Muscle layer of duodenum (tissue), 2 donors: ENCODE results near the gene BRME1.

Experiments
- H3K27ac ChIP-seq: one replicate; pipeline ENCODE4 v1.7.0; 2013; ENCODE audit warnings: mild to moderate bottlenecking, low read length
- H3K27me3 ChIP-seq: one replicate; pipeline ENCODE4 v1.7.0; 2013; ENCODE audit warnings: low read depth, mild to moderate bottlenecking, control low read depth, low read length
- H3K36me3 ChIP-seq, 2 donors: one replicate each; pipeline ENCODE4 v1.7.0; 2013; ENCODE audit warnings: low read length in 2 of 2, control low read depth in 1 of 2, mild to moderate bottlenecking in 1 of 2; ENCODE audit not compliant: insufficient read depth in 2 of 2, control insufficient read depth in 1 of 2
- H3K4me1 ChIP-seq, 2 donors: one replicate each; pipeline ENCODE4 v1.7.0; 2013; ENCODE audit warnings: low read length in 2 of 2, mild to moderate bottlenecking in 2 of 2, control low read depth in 1 of 2, moderate library complexity in 1 of 2; ENCODE audit not compliant: insufficient read depth in 2 of 2, control insufficient read depth in 1 of 2
- H3K4me3 ChIP-seq, 2 donors: one replicate each; pipeline ENCODE4 v1.7.0; 2013; ENCODE audit warnings: low read length in 2 of 2, low read depth in 1 of 2, mild to moderate bottlenecking in 1 of 2
- H3K9me3 ChIP-seq, 2 donors: one replicate each; pipeline ENCODE4 v1.7.0; 2013; ENCODE audit warnings: low read length in 2 of 2, control low read depth in 1 of 2, mild to moderate bottlenecking in 1 of 2; ENCODE audit not compliant: control insufficient read depth in 1 of 2
- donor health status: healthy.

Gene BRME1

DNA sequence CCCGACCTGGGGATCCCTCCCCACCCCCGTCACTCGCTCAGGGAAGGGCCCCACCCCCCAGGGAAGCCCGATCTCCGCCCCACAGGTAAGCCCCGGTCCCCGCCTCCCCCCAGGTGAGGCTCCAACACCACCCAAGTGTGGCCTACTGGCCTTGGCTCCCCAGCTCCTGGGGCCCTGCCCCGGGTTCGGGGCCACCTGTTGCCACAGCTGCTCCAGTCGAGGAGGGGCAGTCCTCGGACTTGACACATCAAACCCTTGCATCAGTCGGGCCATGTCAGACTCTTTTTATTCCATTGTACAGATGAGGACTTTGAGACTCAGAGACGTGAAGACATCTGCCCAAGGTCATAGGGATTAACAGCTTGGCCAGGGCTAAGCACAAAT is 596 bp upstream of the BRME1 start:
- Histone ChIP-seq H3K4me3 (peak overlapping the region; percentile 75 to 85), H3K27ac (peak overlapping the region; percentile 58)

DNA sequence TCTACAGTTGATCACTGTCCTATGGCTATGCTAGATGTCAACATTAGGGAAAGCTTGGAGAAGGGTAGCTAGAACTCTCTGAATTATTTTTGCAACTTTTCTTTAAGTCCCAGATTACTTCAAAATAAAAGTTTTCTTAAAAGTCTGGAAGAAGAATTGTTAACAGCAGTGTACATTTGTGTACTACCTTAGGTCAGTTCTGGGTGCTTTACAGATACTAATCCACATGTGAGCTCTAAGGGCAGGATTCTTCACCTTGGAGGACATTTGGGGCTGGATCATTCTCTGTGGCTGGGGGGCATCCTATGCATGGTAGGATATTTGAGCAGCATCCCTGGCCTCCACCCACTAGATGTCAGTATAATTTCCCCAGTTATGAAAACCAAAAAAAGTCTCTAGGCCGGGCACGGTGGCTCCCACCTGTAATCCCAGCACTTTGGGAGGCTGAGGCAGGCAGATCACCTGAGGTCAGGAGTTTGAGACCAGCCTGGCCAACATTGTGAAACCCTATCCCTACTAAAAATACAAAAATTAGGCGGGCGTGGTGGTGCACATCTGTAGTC is 2.8 kb downstream of the BRME1 start:
- Histone ChIP-seq H3K36me3 (no peaks in the 10 kb centered on the region), H3K4me1 (peaks cover 8 to 13% of the 10 kb centered on the region in 2 donors), H3K27me3 (no peaks in the 10 kb centered on the region), H3K9me3 (no peaks in the 10 kb centered on the region), H3K4me3 (no peak overlapping the region), H3K27ac (no peak overlapping the region)

More for the DNA sequence above, 596 bp upstream of the BRME1 start:
- Histone ChIP-seq H3K9me3 (no peaks in the 10 kb centered on the region), H3K4me1 (peaks cover 8 to 13% of the 10 kb centered on the region in 2 donors), H3K27me3 (no peaks in the 10 kb centered on the region), H3K36me3 (peaks cover 0 to 16% of the 10 kb centered on the region in 2 donors)

- no peak overlapping the region for H3K27ac ChIP-seq
- H3K36me3 ChIP-seq, result no peaks in the 10 kb centered on the region
- H3K27me3 ChIP-seq, result no peaks in the 10 kb centered on the region
- H3K4me3 ChIP-seq, result no peak overlapping the region
- H3K4me1 ChIP-seq, result no peaks in the 10 kb centered on the region
- H3K9me3 ChIP-seq, result no peaks in the 10 kb centered on the region
Measured at GRCh38 chr19:13899912-13900584, 5.9 kb downstream of the BRME1 start.

DNA sequence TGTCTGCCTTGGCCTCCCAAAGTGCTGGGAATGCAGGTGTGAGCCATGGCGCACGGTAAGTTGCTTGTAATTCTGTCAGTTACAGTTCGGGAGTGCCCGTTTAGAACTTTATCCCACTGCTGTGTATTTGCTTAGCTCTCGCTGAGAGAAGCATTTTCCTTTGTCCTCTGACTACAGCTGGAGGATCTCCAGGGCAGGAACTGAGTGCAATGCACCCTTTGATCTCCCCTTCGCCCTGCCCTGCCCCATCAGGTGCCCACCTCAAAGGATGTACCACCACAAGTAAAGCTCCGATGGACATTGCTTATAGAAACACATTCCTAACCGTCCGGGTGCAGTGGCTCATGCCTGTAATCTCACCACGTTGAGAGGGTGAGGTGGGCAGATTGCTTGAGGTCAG is 6.5 kb downstream of the BRME1 start:
- H3K27ac ChIP-seq, result no peak overlapping the region
- no peaks in the 10 kb centered on the region for H3K36me3 ChIP-seq
- no peaks in the 10 kb centered on the region for H3K9me3 ChIP-seq
- H3K4me1 ChIP-seq, result no peaks in the 10 kb centered on the region
- no peaks in the 10 kb centered on the region for H3K27me3 ChIP-seq
- no peak overlapping the region for H3K4me3 ChIP-seq

DNA sequence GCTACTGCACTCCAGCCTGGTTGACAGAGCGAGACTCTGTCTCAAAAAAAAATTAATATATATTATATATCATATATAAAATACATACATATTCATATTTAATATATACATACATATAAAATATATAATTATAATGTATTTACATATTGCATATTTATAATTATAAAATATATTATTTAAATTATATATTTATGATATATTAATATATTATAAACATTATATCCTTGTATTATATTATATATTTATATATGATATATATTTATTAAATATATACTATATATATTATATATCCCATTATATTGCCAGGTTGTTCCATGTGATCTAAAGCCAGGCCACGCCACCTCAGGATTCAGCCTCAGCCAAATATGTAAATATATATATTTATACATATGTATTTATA is 9.7 kb downstream of the BRME1 start:
- Histone ChIP-seq H3K4me1 (no peaks in the 10 kb centered on the region), H3K4me3 (no peak overlapping the region), H3K27ac (no peak overlapping the region), H3K36me3 (no peaks in the 10 kb centered on the region), H3K9me3 (no peaks in the 10 kb centered on the region), H3K27me3 (no peaks in the 10 kb centered on the region)

GRCh38 chr19:13894552-13894951 is 11.4 kb downstream of the BRME1 start:
- Histone ChIP-seq H3K4me1 (no peaks in the 10 kb centered on the region), H3K9me3 (no peaks in the 10 kb centered on the region), H3K27me3 (no peaks in the 10 kb centered on the region), H3K36me3 (no peaks in the 10 kb centered on the region), H3K27ac (no peak overlapping the region), H3K4me3 (no peak overlapping the region)

DNA sequence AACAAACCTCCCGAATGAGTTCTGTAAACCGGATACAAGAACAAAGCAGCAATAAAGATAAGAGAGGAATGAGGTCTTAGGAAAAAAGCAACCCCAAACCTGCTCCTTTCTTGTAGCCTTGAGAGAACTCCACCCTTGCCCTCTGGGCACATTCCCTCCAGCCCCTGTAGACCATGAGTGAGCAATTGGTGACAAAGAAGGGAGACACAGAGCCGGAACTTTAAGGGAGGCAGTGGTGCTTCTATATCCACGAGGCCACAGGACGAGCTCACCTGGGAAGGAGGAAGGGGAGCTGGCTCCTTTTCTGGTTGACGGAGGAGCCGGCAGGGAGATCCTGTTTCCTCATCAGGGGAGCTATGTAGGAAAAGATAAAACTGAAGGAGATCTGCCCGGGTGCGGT is 13.0 kb downstream of the BRME1 start:
- Histone ChIP-seq H3K4me3 (no peak overlapping the region), H3K27ac (no peak overlapping the region), H3K36me3 (no peaks in the 10 kb centered on the region), H3K9me3 (no peaks in the 10 kb centered on the region), H3K27me3 (no peaks in the 10 kb centered on the region), H3K4me1 (no peaks in the 10 kb centered on the region)

DNA sequence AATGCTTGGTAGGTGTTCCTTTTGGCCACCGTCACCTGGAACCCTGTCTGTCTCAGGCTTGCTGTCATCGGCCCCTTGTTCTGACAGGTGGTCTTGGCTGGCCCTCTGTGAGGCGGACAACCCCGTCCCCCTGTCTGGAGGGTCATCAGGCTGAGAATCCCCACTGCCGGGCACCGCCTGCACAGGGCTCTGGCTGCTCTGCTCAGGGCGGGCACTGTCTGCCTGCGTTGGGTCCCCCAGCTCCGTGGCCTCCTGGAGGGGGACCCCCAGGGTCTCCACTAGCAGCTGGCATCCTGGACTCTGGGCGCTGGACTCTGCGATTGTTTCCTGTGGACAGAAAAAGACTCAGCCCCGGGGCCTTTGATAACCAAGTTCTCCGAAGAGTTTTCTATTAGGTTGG is 15.8 kb downstream of the BRME1 start:
- Histone ChIP-seq H3K4me1 (peaks cover 0 to 2% of the 10 kb centered on the region in 2 donors), H3K27me3 (no peaks in the 10 kb centered on the region), H3K9me3 (no peaks in the 10 kb centered on the region), H3K4me3 (no peak overlapping the region), H3K27ac (no peak overlapping the region), H3K36me3 (no peaks in the 10 kb centered on the region)

DNA sequence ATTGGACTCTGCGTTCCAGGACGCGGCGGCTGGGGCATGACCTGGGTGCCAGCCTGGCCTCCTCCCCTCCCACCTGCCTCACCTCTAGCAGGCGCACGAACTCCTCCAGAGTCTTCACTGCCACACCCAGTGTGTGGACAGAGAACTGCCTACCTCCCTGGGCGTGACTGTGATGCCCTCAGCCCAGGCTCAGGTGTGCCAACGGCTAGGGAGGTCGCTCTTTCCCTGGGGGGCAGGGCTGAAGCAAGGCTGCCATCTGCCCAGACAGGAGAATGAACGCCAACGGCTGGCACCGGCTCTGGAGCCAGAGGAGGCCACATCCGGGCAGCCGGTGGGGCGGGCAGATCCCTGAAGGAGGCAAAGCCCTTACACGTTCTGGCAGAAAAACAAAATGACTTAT is 17.6 kb downstream of the BRME1 start:
- Histone ChIP-seq H3K27ac (no peak overlapping the region), H3K4me3 (no peak overlapping the region), H3K9me3 (no peaks in the 10 kb centered on the region), H3K27me3 (no peaks in the 10 kb centered on the region), H3K4me1 (peaks cover 0 to 2% of the 10 kb centered on the region in 2 donors), H3K36me3 (no peaks in the 10 kb centered on the region)

GRCh38 chr19:13887517-13887916 is 18.4 kb downstream of the BRME1 start:
- peaks cover 2 to 3% of the 10 kb centered on the region in 2 donors for H3K4me1 ChIP-seq
- no peaks in the 10 kb centered on the region for H3K9me3 ChIP-seq
- no peak overlapping the region for H3K27ac ChIP-seq
- no peaks in the 10 kb centered on the region for H3K27me3 ChIP-seq
- H3K4me3 ChIP-seq, result no peak overlapping the region
- H3K36me3 ChIP-seq, result no peaks in the 10 kb centered on the region

GRCh38 chr19:13887018-13887436 is 18.9 kb downstream of the BRME1 start:
- H3K36me3 ChIP-seq, result no peaks in the 10 kb centered on the region
- no peaks in the 10 kb centered on the region for H3K9me3 ChIP-seq
- no peaks in the 10 kb centered on the region for H3K27me3 ChIP-seq
- H3K4me3 ChIP-seq, result no peak overlapping the region
- H3K4me1 ChIP-seq, result peaks cover 2 to 5% of the 10 kb centered on the region in 2 donors
- H3K27ac ChIP-seq, result no peak overlapping the region
